C4-2B (cell line): ENCODE data around the gene GCK.

Source experiments
- ZFX ChIP-seq: fragments of 450-650 bp; IDR thresholded peaks from 2 replicates; pipeline ENCODE4 v1.6.1; 2017
- TF ChIP-seq, protein P1 (sequence below): fragments of 450-650 bp; conservative IDR thresholded peaks from 2 replicates; pipeline ENCODE4 v1.5.1; 2017; ENCODE audit warnings: mild to moderate bottlenecking

DNA sequence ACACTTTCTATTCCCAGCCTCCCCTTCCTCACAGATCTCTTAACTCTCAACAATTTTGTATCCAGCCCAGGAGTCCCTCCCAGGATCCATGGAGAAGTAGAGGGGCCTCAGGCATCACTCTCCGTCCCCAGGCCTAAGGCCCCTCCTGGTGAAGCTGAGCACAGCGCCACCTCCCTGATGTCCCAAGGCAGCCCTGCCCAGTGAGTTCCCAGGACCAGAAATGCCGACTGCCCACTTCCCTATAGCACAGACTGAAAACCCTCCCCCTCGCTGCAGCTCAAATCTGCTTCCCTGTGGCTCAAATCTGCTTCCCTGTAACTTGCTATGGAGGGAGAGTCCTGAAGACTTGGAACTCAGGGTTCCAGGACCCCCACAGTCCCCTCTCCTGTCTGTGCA, 47.1 kb upstream of the GCK start:
- TF ChIP-seq, protein P1, sequence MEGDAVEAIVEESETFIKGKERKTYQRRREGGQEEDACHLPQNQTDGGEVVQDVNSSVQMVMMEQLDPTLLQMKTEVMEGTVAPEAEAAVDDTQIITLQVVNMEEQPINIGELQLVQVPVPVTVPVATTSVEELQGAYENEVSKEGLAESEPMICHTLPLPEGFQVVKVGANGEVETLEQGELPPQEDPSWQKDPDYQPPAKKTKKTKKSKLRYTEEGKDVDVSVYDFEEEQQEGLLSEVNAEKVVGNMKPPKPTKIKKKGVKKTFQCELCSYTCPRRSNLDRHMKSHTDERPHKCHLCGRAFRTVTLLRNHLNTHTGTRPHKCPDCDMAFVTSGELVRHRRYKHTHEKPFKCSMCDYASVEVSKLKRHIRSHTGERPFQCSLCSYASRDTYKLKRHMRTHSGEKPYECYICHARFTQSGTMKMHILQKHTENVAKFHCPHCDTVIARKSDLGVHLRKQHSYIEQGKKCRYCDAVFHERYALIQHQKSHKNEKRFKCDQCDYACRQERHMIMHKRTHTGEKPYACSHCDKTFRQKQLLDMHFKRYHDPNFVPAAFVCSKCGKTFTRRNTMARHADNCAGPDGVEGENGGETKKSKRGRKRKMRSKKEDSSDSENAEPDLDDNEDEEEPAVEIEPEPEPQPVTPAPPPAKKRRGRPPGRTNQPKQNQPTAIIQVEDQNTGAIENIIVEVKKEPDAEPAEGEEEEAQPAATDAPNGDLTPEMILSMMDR = no peak
- TF ChIP-seq ZFX = no peak
